GM12892 (cell line): ENCODE measurements around the gene OSBPL10.

Experiments
- POLR2AphosphoS5 ChIP-seq: IDR thresholded peaks from 2 replicates; pipeline ENCODE4 v1.6.1; 2011; ENCODE audit warnings: low read depth, low read length, control low read depth
- TAF1 ChIP-seq: IDR thresholded peaks from 2 replicates; pipeline ENCODE4 v1.6.1; 2011; ENCODE audit warnings: low read depth, mild to moderate bottlenecking, control low read depth, low read length, borderline replicate concordance

DNA sequence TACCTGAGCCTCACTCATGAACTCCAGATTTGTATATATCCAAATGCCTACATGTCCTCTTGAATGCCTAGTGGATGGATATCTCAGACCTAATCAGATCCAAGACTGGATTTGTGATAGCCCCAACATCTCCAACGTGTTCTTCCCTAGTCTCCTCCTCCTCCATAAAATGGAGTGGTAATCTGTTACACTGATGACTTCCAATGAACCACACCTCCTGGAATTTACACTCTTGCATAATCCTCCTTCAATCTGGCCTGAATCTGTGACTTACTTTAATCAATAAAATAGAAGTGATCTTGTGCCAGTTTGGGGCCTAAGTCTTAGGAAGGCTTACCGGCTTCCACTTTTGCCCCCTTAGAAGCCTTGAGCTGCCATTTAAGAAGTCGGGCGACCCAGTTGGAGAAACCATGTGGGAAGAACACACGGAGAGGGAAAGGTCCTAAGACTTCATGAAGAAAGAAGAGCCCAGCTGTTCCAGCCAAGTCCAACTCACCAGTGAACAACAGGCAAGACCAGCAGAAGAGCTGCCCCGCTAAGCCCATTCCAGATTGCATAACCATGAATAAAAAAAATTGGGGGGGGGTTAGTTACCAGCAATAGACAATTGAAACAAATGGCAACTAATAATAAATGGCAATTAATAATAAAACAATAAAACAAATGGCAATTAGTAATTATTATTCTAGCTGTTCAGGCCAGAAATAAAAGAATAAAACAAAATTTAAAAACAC lies 284.1 kb downstream of the OSBPL10 start:
- TF ChIP-seq POLR2AphosphoS5 (no peak), TAF1 (no peak)
